H54 (cell line): Measurements from ENCODE around the gene FGFR2.

Experiments used
- DNase-seq: peaks from one replicate; pipeline ENCODE4 v3.0.0; 2011; ENCODE audit warnings: low spot score, mixed read lengths; ENCODE audit not compliant: insufficient read length
- FAIRE-seq: peaks from 3 replicates; lab custom pipeline; 2011; peaks lifted over from hg19 to GRCh38; lab: Jason Lieb, UNC
- POLR2A ChIP-seq: IDR thresholded peaks from 2 replicates; pipeline ENCODE4 v1.6.1; 2011; ENCODE audit warnings: low read depth, mild to moderate bottlenecking, low read length

Gene FGFR2

DNA sequence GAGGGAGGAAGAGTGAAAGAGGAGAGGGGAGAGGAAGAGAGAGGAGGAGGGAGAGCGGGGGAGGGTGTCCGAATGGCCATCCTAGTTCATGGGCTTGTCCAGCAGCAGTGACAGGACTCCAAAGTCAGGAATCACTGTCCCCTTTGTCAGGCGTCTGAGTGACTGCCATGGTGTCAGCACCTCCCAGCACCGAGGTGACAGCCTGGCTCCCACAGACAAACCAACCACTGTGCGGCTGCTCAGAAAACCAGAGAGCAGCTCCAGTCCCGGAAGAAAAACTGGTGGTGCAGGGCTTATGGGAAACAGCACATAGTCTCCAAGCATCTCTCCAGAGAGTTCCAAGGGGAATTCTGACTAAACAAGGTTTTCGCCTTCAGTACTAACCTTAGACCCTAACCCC is 18.9 kb upstream of the FGFR2 start:
- FAIRE-seq (no peak), DNase-seq (no peak)
- no peak for TF ChIP-seq POLR2A

DNA sequence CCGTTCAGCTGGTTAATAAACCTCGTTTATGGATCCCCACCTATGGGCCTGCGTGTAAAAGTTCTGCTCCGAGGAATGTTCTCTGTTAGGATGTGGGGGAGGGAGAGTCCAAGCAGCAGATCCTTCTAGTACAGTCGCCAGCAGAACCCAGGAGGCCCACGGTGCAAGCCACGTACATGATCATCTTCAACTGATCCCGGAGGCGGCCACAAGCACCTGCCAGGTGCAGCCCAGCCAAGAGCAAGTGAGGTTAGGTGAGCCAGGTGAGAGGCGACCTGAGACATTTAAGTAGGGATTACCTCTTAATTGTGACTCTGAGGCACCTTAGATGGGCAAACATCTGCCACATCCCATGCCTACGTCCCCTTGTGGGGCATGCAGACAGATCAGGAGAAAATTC is 18.0 kb upstream of the FGFR2 start:
- FAIRE-seq (no peak), DNase-seq (no peak)
- no peak for TF ChIP-seq POLR2A

DNA sequence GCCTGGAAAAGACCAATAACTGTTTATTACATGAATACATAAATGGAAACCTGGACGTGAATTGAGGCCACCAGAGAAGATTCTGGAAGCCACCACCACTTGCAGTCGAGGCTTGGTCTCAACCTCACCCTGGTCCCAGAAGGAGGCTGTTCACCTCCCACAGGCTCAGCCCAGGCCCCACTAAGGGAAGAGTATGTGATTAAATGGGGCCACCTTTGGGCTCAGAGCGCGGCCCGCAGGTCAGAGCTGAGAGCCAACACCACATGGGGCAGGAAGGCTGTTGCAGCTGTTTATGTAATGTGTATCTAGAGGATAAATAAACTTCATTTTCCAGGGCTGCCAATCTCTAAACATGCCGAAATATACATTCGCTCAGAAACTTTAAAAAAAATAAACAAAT is 17.6 kb upstream of the FGFR2 start:
- no peak for FAIRE-seq
- no peak for TF ChIP-seq POLR2A
- no peak for DNase-seq

DNA sequence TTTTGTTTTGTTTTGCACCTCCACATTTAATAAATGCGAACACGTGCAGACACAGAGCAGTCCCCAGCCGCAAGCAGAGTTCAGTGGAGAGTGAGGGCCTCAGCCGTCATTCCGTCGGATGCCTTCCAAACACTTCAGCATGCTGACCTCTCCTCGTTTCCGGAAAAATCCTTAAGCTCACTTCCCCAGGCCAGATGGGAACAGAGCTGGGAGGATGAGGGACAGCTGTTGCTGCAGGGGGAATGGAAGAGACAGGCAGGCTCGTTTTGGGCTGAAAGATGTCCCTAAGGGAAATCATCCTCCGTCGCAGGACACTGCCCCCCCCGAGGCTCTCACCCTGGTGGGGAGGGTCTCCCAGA is 17.2 kb upstream of the FGFR2 start:
- no peak for TF ChIP-seq POLR2A
- FAIRE-seq (no peak), DNase-seq (no peak)

DNA sequence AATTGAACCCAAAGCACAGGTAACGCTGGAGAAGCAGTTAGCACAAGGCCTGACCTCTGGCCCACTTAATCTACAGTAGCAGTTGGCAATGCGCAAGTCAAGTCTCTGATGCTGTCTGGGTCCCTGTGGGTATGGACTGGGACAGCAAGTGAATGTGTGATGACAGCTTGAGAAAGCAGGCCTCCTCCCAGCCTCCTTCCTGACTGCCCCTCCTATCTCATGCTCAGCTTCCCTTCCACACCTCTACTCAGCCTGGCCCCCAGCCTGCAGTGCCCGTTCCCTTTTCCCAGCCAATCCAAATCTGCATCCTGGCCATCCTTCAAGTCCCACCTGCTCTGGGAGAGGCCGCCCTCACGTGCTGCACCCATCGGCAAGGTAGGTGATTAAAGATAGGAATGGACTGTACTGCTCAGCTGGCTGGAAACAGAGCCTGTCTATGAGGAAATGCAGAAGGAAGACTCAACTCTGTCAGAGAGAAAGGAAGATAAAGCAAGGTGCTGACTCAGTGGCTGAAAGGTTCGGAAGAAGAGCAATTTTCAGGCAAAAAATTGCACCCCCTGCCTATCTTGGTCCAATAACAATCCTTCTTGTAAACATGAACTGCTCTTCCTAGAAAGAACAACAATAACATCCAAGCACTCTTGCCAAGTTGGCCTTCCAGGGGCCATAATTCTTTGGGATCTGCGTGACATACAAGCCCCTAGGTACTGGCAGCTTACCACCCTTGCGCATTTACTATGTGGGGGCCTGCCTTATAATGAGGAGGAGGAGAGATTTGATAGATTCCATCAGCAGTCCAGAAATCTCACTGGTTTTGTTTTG is 16.6 kb upstream of the FGFR2 start:
- FAIRE-seq (no peak), DNase-seq (no peak)
- no peak for TF ChIP-seq POLR2A

DNA sequence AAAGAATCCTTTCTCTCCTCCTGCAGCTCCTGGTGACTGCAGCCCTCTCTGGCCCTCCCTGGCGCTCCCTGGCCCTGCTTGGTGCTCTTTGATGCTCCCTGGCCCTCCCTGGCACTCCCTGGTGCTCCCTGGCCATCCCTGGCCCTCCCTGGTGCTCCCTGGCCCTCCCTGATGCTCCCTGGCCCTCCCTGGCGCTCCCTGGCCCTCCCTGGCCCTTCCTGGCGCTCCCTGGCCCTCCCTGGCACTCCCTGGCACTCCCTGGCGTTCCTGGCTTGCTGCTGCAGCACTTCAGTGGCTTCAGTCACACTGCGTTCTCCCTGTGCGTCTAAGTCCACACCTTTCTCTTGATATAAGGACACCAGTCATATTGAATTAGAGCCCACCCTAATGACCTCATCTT is 15.2 kb upstream of the FGFR2 start:
- FAIRE-seq: no peak
- TF ChIP-seq POLR2A: no peak

DNA sequence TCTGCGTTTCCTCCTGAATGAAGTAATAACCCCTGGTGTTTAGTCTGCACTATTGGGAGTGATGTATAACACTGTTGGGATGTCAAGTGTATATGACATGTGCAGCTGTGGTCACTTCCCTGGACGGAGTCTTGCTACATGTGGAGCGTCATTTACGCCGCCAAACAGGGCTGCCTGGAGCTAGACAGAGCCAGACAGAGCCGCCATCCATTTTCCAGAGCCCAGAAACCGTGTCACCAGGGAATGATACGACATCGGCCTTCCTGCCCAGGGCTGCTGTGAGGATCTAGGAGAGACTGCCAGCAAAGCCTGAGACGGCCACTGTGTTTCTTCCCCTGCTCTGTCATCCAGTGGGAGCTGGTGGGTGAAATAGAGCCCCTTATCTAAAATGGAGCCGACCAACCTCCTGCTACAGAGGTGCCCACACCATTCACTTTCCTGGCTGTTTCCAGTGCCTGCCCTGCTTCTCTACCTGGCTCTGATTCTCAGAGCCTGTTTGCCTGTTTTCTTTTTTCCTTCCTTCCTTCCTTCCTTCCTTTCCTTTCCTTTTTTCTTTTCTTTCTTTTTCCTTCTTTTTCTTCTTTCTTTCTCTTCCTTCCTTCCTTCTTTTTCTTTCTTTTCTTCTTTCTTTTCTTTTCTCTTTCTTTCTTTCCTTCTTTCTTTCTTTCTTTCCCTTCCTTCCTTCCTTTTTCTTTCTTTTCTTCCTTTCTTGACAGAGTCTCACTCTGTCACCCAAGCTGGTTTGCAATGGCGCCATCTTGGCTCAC is 13.3 kb upstream of the FGFR2 start:
- TF ChIP-seq POLR2A: no peak
- FAIRE-seq: no peak

More for the DNA sequence above, 15.2 kb upstream of the FGFR2 start:
- no peak for DNase-seq

DNA sequence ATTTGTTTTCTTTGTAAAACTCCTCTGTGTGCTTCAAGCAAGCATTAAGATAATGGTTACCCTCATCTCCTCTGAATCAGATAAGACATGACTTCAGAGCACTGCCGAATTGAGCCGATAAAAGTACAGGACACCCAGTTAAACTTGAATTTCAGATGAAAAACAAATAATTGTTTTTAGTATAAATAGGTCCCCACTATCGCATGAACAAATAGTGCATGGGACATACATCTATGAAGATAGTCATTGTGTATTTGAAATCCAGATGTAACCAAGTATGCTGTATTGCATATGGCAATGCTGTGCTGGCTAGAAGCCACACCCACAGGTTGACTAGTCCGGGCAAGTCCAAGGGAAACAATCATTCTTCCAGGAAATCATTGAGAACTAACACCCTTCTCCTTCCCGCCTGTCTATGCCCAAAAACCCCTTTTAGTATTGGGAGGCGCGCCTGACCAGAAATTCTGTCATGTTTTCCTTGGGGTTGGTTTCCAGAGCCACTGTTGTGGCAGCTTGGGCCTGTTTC is 12.6 kb upstream of the FGFR2 start:
- TF ChIP-seq POLR2A: no peak
- FAIRE-seq (no peak), DNase-seq (no peak)

More for the DNA sequence above, 13.3 kb upstream of the FGFR2 start:
- DNase-seq: no peak

DNA sequence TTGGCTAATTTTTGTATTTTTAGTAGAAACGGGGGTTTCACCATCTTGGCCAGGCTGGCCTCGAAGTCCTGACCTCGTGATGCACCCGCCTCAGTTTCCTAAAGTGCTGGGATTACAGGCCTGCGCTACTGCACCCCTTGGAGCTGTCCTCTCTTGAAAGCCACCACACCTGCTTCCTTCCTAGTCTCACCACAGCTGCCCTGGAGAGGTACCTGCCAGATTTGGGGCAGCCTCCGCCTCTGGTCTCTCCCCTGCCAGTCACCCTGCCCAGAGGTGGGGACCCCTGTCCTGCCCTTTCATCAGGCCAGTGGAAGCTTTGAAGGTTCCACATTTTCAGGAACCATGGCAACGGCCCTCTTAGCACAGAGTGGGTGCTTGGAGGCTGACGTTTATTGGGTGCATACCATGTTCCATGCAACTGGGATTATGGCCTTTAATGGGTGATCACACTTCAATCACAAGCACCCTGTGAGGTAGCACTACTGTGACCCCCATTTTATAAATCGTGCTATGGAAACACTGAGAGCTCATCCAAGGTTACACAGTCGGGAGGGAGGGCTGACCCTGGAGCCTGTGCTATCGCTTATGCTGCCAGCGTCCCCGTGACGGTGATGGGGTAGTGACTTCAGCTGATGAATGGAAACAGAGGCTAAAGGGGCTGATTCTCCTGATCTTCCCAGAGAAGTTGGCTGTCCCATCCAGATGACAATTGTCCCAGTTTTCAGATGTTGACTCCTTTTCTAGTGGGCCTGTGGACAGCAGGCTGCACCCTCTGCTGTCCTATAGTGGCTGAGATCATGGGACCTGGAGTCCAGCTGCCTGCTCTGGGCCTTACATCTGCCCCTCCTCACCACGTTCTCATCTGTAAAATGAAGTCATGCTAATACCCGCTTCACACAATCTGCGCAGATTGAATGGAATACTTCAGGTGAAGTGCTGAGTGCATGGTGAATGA is 11.5 kb upstream of the FGFR2 start:
- no peak for TF ChIP-seq POLR2A
- no peak for DNase-seq
- FAIRE-seq: no peak

DNA sequence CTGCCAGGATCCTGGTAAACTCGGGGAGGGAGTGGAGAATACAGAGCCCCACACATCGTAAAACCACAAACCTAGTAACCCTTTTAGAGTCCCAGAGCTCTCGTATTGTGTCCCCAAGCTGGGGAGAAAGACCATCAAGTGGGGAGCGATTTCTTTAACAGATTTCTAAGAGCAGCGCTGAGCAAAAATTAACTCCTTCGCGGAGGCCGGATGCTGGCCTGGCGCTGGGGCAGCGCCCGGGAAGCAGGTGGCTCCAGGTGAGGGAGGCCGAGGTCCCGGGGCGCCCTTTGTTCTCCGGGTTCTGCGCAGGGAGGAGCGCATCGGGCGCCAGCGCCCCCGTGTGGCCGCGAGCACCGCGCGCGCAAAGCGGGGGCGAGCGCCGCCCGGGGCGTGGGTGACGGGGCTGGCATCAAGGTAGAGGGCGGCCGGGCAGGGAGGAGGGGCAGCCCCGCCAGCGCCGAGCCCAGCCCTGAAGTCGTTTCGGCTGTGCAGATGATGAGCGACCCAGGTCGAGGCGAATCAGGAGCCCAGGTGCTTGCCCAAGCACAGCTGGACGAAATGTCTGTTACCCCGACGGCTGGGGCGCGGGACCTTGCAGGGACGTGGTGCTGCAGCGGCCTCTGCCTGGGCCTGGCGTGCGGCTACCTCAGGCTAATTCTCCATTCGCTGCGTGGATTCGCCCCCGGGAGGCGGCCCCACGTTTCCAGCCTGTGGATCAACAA is 10.4 kb upstream of the FGFR2 start:
- no peak for TF ChIP-seq POLR2A
- DNase-seq (peak; percentile 53), FAIRE-seq (no peak)

DNA sequence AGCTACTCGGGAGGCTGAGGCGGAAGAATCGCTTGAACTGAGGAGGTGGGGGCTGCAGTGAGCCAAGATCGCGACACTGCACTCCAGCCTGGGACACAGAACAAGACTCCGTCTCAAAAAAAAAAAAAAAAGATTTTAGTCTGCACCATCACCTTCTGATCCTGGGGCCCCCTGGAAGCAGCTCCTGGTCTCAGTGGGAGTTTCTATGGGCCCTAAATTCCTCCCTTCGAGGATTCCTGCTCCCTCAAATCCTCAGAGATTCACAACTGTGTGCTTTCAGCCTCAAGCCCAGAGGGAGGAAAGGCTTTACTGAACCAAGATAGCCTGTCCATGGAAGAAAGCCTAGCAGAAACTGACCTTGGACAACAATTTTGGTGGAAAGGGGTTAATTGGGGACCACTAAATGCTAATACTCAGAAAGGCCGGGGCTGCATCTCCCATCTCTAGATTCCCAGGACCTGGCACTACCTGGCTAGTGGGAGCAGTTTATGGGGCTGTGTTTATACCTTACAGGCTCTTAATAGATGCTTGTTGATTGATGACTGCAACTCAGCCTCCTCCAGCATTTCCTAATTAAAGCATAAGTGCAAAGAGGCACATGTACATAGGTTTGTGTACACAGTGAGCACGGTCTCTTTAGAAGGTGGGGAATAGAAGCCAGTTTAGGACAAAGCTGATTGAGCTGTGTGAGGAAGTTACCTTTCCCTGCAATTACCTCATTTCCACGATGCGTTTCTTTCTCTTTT is 9.2 kb upstream of the FGFR2 start:
- FAIRE-seq (no peak), DNase-seq (no peak)
- no peak for TF ChIP-seq POLR2A

DNA sequence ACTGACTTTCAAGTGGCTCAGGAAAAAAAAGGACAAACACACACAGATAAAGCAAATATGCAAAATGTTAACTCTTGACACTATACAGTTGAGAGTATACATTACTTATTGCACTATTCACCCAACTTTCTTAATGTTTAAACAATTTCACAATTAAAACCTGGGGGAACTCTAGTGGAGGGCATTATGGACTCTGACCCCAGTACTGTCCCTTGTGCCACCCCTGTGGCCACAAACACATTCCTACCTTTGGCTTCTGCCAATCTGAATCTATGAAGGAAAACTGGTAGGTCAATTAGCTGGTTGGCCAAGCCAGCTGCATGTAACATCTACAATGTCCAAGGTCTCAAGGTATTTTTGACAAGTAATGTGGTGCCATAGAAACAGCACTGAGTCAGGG is 7.5 kb upstream of the FGFR2 start:
- FAIRE-seq (no peak), DNase-seq (no peak)
- TF ChIP-seq POLR2A: no peak
